ENCODE data around the gene SFMBT1.

DNA sequence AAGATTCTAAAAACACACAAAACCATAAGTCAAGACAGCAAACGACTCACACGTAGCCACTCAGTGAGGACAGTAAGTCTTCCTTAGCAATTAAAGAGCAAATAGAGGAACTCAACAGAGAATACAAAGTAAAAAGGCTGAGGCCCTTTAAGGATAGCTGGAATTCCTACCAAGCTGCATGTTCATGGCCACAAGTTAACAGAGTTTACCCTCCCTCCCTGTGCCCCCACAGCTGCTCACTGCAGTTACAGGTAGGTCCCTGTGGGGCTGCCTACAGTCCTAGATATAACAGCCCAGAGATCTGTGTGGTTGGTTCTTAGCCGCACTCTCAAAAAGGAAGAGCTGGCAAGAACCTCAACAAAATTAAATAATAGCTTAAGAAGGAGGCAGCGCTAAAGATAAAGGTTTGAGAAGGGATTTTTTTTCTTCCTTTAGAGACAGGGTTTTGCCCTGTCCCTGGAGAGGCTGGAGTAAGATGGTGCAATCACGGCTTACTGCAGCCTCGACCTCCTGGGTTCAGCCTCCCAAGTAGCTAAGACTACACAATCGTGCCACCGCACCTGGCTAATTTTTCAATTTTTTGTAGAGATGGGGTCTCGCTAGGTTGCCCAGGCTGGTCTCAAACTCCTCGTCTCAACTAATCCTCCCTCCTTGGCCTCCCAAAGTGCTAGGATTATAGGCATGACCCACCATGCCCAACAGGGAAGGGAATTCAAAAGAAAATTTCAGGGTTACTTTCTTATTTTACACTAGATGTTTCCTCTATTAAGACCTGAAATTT is 19.3 kb downstream of the SFMBT1 start:
- TF ChIP-seq POLR2A (IDR thresholded peaks at IDR 0.05) = no peak
- TF ChIP-seq, protein P1, sequence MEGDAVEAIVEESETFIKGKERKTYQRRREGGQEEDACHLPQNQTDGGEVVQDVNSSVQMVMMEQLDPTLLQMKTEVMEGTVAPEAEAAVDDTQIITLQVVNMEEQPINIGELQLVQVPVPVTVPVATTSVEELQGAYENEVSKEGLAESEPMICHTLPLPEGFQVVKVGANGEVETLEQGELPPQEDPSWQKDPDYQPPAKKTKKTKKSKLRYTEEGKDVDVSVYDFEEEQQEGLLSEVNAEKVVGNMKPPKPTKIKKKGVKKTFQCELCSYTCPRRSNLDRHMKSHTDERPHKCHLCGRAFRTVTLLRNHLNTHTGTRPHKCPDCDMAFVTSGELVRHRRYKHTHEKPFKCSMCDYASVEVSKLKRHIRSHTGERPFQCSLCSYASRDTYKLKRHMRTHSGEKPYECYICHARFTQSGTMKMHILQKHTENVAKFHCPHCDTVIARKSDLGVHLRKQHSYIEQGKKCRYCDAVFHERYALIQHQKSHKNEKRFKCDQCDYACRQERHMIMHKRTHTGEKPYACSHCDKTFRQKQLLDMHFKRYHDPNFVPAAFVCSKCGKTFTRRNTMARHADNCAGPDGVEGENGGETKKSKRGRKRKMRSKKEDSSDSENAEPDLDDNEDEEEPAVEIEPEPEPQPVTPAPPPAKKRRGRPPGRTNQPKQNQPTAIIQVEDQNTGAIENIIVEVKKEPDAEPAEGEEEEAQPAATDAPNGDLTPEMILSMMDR (IDR thresholded peaks at IDR 0.05) = no peak

All from heart left ventricle (tissue), 13 donors.